SK-N-MC (cell line): Measurements from ENCODE around the gene PTPRA.
"Not testable (repeated sequence)": the region's sequence is repeated elsewhere in the genome, so short reads cannot be mapped to it uniquely, and the experiment has no call there.

Experiments
- EZH2 ChIP-seq: fragments of 200-600 bp; sonication (generic); IDR thresholded peaks from one replicate; pipeline ENCODE4 v1.6.1; 2017; ENCODE audit warnings: antibody characterized with exemption
- FOXP2 ChIP-seq: optimal IDR thresholded peaks from 2 replicates; pipeline ENCODE3; 2011; ENCODE audit warnings: mild to moderate bottlenecking, moderate library complexity; ENCODE audit not compliant: insufficient read depth; ENCODE audit errors: extremely low read length, control extremely low read depth
- POLR2AphosphoS5 ChIP-seq: IDR thresholded peaks from 2 replicates; pipeline ENCODE4 v1.6.1; 2012; ENCODE audit warnings: mild to moderate bottlenecking, low read depth, low read length, borderline replicate concordance

GRCh38 chr20:2831206-2831605 is 42.1 kb upstream of the PTPRA start:
- TF ChIP-seq POLR2AphosphoS5, EZH2, FOXP2: not testable (repeated sequence)
